Subcutaneous adipose tissue (tissue), 4 donors: ENCODE results near the gene EPHA3. TPM values are rescaled to one million over a fixed set of nuclear protein-coding genes. Genes with fewer than 3 reads are reported as not detected.

Experiments used
- total RNA-seq, 4 donors: library from RNA; depleted of rRNA; stranded (reverse); fragments of >200 nt; gene quantifications; one replicate each; pipeline ENCODE4 v1.1.0, GENCODE V29; 2016
- TF ChIP-seq, protein P1 (sequence below): fragments of 450-650 bp; IDR thresholded peaks from one replicate; pipeline ENCODE4 v1.5.1; 2016; ENCODE audit warnings: low read depth, mild to moderate bottlenecking, control low read depth, antibody characterized with exemption, moderate library complexity

EPHA3 gene
- total RNA-seq, 4 donors from 2014 or later: 5.6 to 7.2 (median 6.1) TPM

DNA sequence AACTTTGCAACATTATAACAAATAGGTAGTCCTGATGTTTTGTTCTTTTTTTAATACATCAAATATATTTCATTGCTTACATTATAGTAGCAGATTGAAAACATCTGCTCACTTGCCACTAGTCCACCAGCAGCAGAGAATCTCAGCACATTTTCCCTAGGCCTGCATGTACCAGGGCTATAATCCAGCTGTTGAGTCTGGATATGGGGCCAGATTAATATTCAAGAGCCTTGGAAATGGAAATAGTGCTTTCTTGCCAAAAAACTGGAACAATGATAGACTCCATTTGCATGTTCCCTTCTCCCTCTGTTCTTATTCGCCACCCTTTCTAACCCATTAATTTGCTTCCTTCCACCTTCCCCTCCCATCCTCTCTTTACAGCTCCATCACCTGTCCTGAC is 288.0 kb downstream of the EPHA3 start:
- TF ChIP-seq, protein P1, sequence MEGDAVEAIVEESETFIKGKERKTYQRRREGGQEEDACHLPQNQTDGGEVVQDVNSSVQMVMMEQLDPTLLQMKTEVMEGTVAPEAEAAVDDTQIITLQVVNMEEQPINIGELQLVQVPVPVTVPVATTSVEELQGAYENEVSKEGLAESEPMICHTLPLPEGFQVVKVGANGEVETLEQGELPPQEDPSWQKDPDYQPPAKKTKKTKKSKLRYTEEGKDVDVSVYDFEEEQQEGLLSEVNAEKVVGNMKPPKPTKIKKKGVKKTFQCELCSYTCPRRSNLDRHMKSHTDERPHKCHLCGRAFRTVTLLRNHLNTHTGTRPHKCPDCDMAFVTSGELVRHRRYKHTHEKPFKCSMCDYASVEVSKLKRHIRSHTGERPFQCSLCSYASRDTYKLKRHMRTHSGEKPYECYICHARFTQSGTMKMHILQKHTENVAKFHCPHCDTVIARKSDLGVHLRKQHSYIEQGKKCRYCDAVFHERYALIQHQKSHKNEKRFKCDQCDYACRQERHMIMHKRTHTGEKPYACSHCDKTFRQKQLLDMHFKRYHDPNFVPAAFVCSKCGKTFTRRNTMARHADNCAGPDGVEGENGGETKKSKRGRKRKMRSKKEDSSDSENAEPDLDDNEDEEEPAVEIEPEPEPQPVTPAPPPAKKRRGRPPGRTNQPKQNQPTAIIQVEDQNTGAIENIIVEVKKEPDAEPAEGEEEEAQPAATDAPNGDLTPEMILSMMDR: no peak

DNA sequence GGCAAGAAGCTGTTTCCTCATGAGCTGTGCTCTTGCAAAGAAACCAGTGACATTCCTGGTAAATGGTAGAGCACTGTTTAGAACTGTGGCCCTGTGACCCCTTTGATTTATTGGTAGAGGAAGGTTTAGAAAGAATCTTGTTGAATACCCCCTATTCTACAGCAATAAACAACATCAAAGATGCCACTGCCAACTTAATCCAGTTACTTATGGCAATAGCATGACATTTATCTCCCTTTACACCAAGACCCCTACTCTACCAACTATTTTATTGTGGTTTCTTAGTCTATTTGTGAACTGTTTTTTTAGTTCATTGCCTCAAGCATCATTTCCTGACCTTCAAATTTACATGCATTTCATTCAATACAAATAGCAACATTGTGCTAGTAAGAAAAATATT is 288.6 kb downstream of the EPHA3 start:
- TF ChIP-seq, protein P1: no peak

DNA sequence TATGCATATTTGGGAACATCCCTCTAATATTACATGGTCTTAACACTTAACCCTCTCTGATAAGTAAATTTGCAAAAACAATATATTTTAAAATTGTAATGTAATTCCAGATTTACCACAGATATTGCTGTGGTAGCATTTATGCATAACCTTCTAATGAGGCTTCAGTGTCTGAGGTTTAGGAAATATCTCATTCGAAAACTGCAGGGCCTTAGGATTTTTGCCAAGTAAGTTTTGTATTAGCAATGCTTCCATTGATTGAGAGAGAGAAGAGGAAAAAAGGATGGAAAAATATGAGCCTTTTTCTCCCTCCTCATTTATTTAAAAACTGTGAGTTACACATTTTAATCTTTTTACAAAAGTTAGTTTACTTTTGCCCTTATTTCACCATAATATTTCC is 294.6 kb downstream of the EPHA3 start:
- TF ChIP-seq, protein P1: no peak

DNA sequence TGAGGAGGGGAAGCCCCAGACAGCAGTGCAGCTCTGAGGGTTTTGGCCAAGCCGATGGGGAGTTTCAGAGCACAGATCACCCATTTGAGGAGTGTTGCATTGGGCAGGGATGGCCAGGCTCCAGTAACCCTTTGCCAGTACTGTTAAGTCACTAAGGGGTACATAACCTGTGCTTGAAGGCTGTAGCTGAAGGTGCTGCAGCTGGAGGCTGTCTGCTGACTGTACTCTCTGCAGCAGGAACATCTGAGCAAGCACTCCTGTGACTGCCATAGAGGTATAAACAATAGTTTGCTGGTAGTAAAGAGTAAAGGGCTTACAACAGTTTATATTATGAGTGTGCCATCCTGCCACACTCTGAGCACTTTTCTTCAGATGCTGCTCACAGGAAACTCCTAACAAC is 297.8 kb downstream of the EPHA3 start:
- TF ChIP-seq, protein P1: no peak

DNA sequence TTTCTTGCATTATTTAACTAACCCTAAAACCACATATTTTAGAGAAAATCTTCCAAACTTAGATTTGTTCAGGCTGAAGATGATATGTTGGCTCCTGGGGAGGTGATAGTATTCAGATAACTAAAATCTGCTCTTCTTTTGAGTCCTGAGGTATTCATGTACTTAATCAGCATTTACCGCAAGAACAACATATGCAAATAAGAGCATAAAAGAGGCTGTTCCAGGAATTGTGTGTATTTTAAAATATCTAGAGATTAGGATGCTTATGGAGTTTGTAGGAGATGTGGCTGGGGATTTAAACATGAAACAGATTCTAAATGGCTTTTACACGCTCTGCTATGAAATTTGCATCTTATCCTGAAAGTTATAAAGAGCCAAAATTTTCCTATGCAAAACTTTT is 298.2 kb downstream of the EPHA3 start:
- TF ChIP-seq, protein P1: no peak

DNA sequence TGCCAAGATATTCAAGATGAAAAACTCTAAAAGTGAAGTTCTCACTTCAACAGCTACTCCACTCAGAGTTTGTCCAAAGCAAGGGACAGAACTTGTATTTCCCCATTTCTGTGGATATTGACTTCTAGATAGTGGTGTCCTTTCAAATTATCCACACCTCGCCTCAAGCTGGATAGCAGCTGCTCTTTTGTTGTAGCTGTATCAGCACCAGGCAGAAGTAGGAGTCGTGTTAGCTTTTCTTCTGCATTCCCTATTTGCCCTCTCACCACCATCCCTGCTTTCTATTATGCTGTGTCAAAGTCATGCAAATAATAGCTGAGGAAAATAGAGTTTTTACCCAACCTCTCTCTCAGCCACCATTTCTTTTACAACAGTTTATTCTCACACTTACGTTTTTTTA is 303.8 kb downstream of the EPHA3 start:
- TF ChIP-seq, protein P1: no peak

DNA sequence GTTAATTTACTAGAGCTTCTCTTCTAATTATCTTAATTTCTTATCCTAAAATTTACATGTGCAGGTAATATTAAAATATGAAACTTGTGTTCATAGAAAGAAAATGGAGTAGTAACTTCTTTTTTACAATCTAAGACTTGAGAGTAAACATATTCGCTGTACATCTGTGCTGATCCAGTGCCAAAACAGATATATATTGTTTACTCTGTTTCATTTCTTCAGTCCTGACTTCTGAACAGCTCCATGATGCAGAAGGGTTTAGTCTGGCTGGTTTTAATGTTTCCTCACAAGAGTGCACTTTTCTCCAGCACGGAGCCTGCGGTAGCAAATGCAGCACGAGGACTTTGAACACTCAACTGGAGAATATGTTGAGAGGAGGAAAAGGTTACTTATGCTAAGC is 306.8 kb downstream of the EPHA3 start:
- TF ChIP-seq, protein P1: no peak
